ENCODE measurements around the gene FAM151A. TPM values are rescaled to one million over a fixed set of nuclear protein-coding genes. Genes with fewer than 3 reads are reported as not detected.

FAM151A gene
- total and polyA plus RNA-seq, 2 donors (not counting 3 experiments of a cell fraction or from before 2014, with no cell fraction given), result not detected

- intact Hi-C loops (cut with micrococcal nuclease) (no loop called here), dilution Hi-C loops (cut with MboI; ENCODE audit: extremely low pct_ligation_motif_present, low sequenced_read_pairs) (no loop called here)
- Histone ChIP-seq H3K27me3 (ENCODE audit: control insufficient read depth in 2 of 2, insufficient read depth in 2 of 2, low read length in 2 of 2) (no peaks in the 10 kb centered on the region), H3K9me1 (replicated peaks; ENCODE audit: control insufficient read depth, extremely low read depth, insufficient read depth, low read length) (no peaks in the 10 kb centered on the region), H3K9me3 (replicated peaks; ENCODE audit: control insufficient read depth, insufficient read depth, low read length) (no peaks in the 10 kb centered on the region), H3K79me2 (ENCODE audit: control insufficient read depth, insufficient read depth, low read length) (no peaks in the 10 kb centered on the region), H3K4me1 (ENCODE audit: control insufficient read depth, extremely low read depth, insufficient read depth, low read length) (peaks cover 3% of the 10 kb centered on the region), H3K4me3 (replicated peaks in 1 of 3; ENCODE audit: insufficient read depth in 1 of 3, low read depth in 1 of 3, low read length in 3 of 3) (no peak overlapping the region), H4K20me1 (replicated peaks; ENCODE audit: control insufficient read depth, extremely low read depth, insufficient read depth, low read length) (no peaks in the 10 kb centered on the region), H3K9ac (replicated peaks; ENCODE audit: extremely low read depth, insufficient read depth, low read length) (no peak overlapping the region), H3K4me2 (ENCODE audit: insufficient read depth, low read length) (no peak overlapping the region), H3K27ac (ENCODE audit: insufficient read depth, low read depth, low read length) (no peak overlapping the region), H3K36me3 (ENCODE audit: control insufficient read depth in 2 of 2, extremely low read depth in 1 of 2, insufficient read depth in 2 of 2, low read length in 2 of 2) (no peaks in the 10 kb centered on the region), H2AFZ (ENCODE audit: low read depth, low read length) (no peak overlapping the region)
- no peak for TF ChIP-seq FOS (IDR thresholded peaks at IDR 0.05; ENCODE audit: borderline replicate concordance, insufficient read depth, low read length)
- no peak for TF ChIP-seq CTCF (IDR thresholded peaks at IDR 0.05; ENCODE audit: extremely low read depth in 1 of 2, insufficient read depth in 1 of 2, low read depth in 1 of 2, low read length in 2 of 2)
- no peak for TF ChIP-seq EZH2 (IDR thresholded peaks at IDR 0.05; ENCODE audit: borderline replicate concordance, low read depth, low read length, severe bottlenecking)
- no peak for TF ChIP-seq MAX (IDR thresholded peaks at IDR 0.05; ENCODE audit: insufficient read depth, insufficient read length)
- TF ChIP-seq JUN (IDR thresholded peaks at IDR 0.05; ENCODE audit: borderline replicate concordance, insufficient read depth, insufficient read length, low read depth), result no peak
- no peak for TF ChIP-seq POLR2AphosphoS5 (IDR thresholded peaks at IDR 0.05; ENCODE audit: insufficient read depth, low read depth, low read length)
- TF ChIP-seq GATA2 (IDR thresholded peaks at IDR 0.05; ENCODE audit: insufficient read depth, insufficient read length, low read depth, low read length), result no peak
- no peak for TF ChIP-seq MYC (IDR thresholded peaks at IDR 0.05; ENCODE audit: low read depth, low read length)
- TF ChIP-seq POLR2A (IDR thresholded peaks at IDR 0.05; ENCODE audit: low read depth, low read length), result no peak
- no TSS peak for BruUV-seq (replicated peaks)
- ChIA-PET CTCF (no interaction called here), POLR2A (no interaction called here)
- no peak for DNase-seq (ENCODE audit: low read depth, low spot score)
- no peak for FAIRE-seq
Measured at GRCh38 chr1:54606990-54607325, 16.4 kb downstream of the FAM151A start.

All from endothelial cell of umbilical vein (primary cell).